Kidney (tissue), 14 donors: ENCODE measurements around the gene ZBTB44. TPM values are rescaled to one million over a fixed set of nuclear protein-coding genes. Genes with fewer than 3 reads are reported as not detected.

Experiments
- DNase-seq, 5 donors: peaks; one replicate each; pipeline ENCODE4 v3.0.0-alpha.2; 2013 to 2020
- FAIRE-seq: peaks from 2 replicates; lab custom pipeline; 2012; peaks lifted over from hg19 to GRCh38; lab: Jason Lieb, UNC
- H3K27ac ChIP-seq, 2 donors: one replicate each; pipeline ENCODE4 v1.7.0; 2013; ENCODE audit warnings: low read depth in 2 of 2, low read length in 2 of 2, inconsistent platforms in 1 of 2
- H3K27me3 ChIP-seq: one replicate; pipeline ENCODE4 v1.7.1; 2013; ENCODE audit warnings: low read length, inconsistent platforms; ENCODE audit not compliant: control insufficient read depth, insufficient read depth
- H3K36me3 ChIP-seq, 3 donors: one replicate each; pipeline versions ENCODE4 v1.7.0 to v1.7.1; 2013; ENCODE audit warnings: low read length in 3 of 3, control low read depth in 1 of 3, inconsistent platforms in 1 of 3; ENCODE audit not compliant: insufficient read depth in 3 of 3, control insufficient read depth in 2 of 3
- H3K4me1 ChIP-seq, 3 donors: one replicate each; pipeline versions ENCODE4 v1.7.0 to v1.7.1; 2013; ENCODE audit warnings: low read length in 3 of 3, inconsistent platforms in 1 of 3, low read depth in 1 of 3; ENCODE audit not compliant: control insufficient read depth in 2 of 3, insufficient read depth in 2 of 3
- H3K4me3 ChIP-seq, 3 donors: one replicate each; pipeline versions ENCODE4 v1.7.0 to v1.8.1; 2013; ENCODE audit warnings: low read length in 3 of 3, control low read depth in 1 of 3, inconsistent platforms in 1 of 3
- H3K9ac ChIP-seq, 3 donors: one replicate each; pipeline versions ENCODE4 v1.7.0 to v1.7.1; 2013; ENCODE audit warnings: low read length in 3 of 3, control low read depth in 1 of 3, inconsistent platforms in 1 of 3
- H3K9me3 ChIP-seq, 3 donors: one replicate each; pipeline versions ENCODE4 v1.7.0 to v1.7.1; 2013; ENCODE audit warnings: low read length in 3 of 3, control low read depth in 1 of 3, inconsistent platforms in 1 of 3; ENCODE audit not compliant: control insufficient read depth in 2 of 3, insufficient read depth in 1 of 3
- intact Hi-C: fragments of 100-400 bp; cut with DNase I; formaldehyde crosslinking; loops from one replicate; pipeline ENCODE4 v1.11.1; 2022
- polyA plus RNA-seq: library from polyadenylated mRNA; stranded (reverse); fragments of 350-450 nt; fragmentation: Illumina TruSeq; extraction: RNeasy Lipid Tissue Mini Kit (QIAGEN cat#74804); gene quantifications from one replicate; pipeline ENCODE4 v1.2.3, GENCODE V29; 2014; ENCODE audit warnings: low read depth, low replicate concordance; ENCODE audit not compliant: insufficient read depth
- total RNA-seq: library from RNA; stranded (reverse); fragmentation: NEBNext Ultra II Directional; extraction: Animal tissue kit (Norgen Biotek cat#: 25700); gene quantifications from one replicate; pipeline ENCODE4 v1.2.1, GENCODE V29; 2021
- TF ChIP-seq, protein P1 (sequence below): IDR thresholded peaks from 3 replicates; pipeline ENCODE4 v1.5.1; 2012; ENCODE audit warnings: mild to moderate bottlenecking, moderate library complexity, borderline replicate concordance; ENCODE audit not compliant: insufficient read depth; ENCODE audit errors: extremely low read depth
- donor health status: control.
- donor health status: control.
- donor health status: control.
- donor health status: control.
- donor health status: control.
- donor health status: DM: yes; HTN: yes; CAD: no.
- donor health status: Normal renal cell carcinoma (clear cell type).

Gene ZBTB44
- total and polyA plus RNA-seq, 2 donors from 2014 or later = 13.1 to 59.7 TPM

DNA sequence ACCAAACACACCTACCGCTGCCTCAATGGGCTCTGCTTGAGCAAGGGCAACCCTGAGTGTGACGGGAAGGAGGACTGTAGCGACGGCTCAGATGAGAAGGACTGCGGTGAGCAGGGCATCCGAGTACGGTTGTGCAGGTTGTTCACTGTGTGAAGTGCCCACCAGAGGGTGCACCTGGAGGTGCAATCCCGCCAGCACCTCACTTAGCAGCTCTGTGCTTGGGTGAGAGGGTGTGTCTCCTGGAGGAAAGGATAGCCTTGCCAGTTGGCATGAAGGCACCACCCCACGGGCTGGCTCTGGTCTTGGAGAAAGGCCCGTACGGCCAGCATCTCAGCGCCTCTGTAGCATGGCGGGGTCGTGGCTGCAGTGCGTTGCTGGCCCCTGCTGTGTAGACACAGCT lies 115.8 kb downstream of the ZBTB44 start:
- Histone ChIP-seq H3K27me3 (no peaks in the 10 kb centered on the region), H3K4me3 (no peak overlapping the region), H3K9me3 (no peaks in the 10 kb centered on the region), H3K4me1 (no peaks in the 10 kb centered on the region), H3K9ac (no peak overlapping the region), H3K36me3 (peaks cover 2 to 24% (median 14%) of the 10 kb centered on the region in 3 donors), H3K27ac (no peak overlapping the region)
- DNase-seq (no peak), FAIRE-seq (no peak)
- intact Hi-C loops = no loop called here
- TF ChIP-seq, protein P1, sequence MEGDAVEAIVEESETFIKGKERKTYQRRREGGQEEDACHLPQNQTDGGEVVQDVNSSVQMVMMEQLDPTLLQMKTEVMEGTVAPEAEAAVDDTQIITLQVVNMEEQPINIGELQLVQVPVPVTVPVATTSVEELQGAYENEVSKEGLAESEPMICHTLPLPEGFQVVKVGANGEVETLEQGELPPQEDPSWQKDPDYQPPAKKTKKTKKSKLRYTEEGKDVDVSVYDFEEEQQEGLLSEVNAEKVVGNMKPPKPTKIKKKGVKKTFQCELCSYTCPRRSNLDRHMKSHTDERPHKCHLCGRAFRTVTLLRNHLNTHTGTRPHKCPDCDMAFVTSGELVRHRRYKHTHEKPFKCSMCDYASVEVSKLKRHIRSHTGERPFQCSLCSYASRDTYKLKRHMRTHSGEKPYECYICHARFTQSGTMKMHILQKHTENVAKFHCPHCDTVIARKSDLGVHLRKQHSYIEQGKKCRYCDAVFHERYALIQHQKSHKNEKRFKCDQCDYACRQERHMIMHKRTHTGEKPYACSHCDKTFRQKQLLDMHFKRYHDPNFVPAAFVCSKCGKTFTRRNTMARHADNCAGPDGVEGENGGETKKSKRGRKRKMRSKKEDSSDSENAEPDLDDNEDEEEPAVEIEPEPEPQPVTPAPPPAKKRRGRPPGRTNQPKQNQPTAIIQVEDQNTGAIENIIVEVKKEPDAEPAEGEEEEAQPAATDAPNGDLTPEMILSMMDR = no peak

DNA sequence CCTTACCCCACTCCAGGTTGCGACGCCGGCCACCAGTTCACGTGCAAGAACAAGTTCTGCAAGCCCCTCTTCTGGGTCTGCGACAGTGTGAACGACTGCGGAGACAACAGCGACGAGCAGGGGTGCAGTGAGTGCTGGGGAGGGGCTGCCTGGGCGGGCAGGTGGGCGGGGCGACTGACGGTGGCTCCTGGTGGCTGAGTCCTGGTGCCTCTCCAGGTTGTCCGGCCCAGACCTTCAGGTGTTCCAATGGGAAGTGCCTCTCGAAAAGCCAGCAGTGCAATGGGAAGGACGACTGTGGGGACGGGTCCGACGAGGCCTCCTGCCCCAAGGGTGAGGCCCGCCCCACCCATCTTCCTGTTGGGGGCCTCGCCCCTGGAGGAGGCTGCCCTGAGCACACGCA lies 116.4 kb downstream of the ZBTB44 start:
- DNase-seq (no peak), FAIRE-seq (no peak)
- Histone ChIP-seq H3K4me3 (no peak overlapping the region), H3K4me1 (no peaks in the 10 kb centered on the region), H3K9ac (no peak overlapping the region), H3K27ac (no peak overlapping the region), H3K9me3 (no peaks in the 10 kb centered on the region), H3K27me3 (no peaks in the 10 kb centered on the region), H3K36me3 (peaks cover 2 to 24% (median 14%) of the 10 kb centered on the region in 3 donors)
- intact Hi-C loops = no loop called here
- TF ChIP-seq, protein P1 = no peak

DNA sequence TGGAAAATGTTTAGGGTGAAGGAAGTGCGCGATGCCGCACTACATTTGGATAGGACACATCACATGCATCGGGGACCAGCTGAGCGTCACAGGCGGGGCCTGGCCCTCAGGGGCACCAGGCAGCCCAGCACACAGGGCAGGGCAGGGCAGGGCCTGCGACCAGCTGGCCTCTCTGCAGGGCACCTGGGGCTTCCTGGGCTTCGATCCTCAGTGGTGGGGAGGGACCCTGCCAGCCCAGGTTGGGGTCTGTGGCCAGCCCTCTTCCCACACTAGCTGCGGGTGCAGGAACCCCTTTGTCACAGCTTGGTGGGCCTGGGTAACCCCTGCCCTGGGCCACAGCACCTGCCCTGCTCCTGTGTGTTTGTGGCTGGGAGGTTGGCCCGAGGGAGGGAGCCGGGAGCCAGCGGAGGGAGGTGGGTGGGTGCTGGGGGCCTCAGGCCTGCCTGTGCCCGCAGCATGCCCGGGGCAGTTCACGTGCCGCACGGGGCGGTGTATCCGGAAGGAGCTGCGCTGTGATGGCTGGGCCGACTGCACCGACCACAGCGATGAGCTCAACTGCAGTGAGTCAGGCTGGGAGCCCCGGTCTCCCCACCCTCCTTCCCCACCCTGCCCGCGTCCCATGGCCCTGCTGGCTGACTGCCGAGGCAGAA lies 117.2 kb downstream of the ZBTB44 start:
- Histone ChIP-seq H3K27me3 (no peaks in the 10 kb centered on the region), H3K4me1 (peaks cover 0 to 1% (median 0%) of the 10 kb centered on the region in 3 donors), H3K9me3 (no peaks in the 10 kb centered on the region), H3K9ac (no peak overlapping the region), H3K27ac (no peak overlapping the region), H3K36me3 (peaks cover 2 to 20% (median 14%) of the 10 kb centered on the region in 3 donors), H3K4me3 (no peak overlapping the region)
- intact Hi-C loops = no loop called here
- FAIRE-seq (no peak), DNase-seq (no peak)
- TF ChIP-seq, protein P1 = no peak
